Colonic mucosa (tissue), 4 donors: Measurements from ENCODE around the gene PDSS2. TPM values are rescaled to one million over a fixed set of nuclear protein-coding genes. Genes with fewer than 3 reads are reported as not detected.
"Not testable (repeated sequence)": the region's sequence is repeated elsewhere in the genome, so short reads cannot be mapped to it uniquely, and the experiment has no call there.

Source experiments
- DNase-seq: peaks from one replicate; pipeline ENCODE4 v3.0.0-alpha.2; 2020
- H3K27ac ChIP-seq: fragments of 200-600 bp; one replicate; pipeline ENCODE4 v1.8.0; 2021
- H3K27me3 ChIP-seq: fragments of 200-600 bp; one replicate; pipeline ENCODE4 v1.8.0; 2021
- H3K36me3 ChIP-seq: fragments of 200-600 bp; one replicate; pipeline ENCODE4 v1.8.0; 2021
- H3K4me1 ChIP-seq: fragments of 200-600 bp; one replicate; pipeline ENCODE4 v1.8.0; 2021; ENCODE audit warnings: mild to moderate bottlenecking
- H3K4me3 ChIP-seq: fragments of 200-600 bp; one replicate; pipeline ENCODE4 v1.8.0; 2021
- H3K9ac ChIP-seq, 2 donors: one replicate each; pipeline ENCODE4 v1.7.0; 2013; ENCODE audit warnings: control low read depth in 2 of 2, low read depth in 2 of 2, low read length in 2 of 2
- H3K9me3 ChIP-seq: fragments of 200-600 bp; one replicate; pipeline ENCODE4 v1.8.0; 2021
- CTCF ChIP-seq: fragments of 200-600 bp; IDR thresholded peaks from one replicate; pipeline ENCODE4 v1.8.0; 2022; ENCODE audit warnings: antibody characterized with exemption, mild to moderate bottlenecking
- intact Hi-C: fragments of 100-400 bp; cut with DNase I; formaldehyde crosslinking; loops from one replicate; pipeline ENCODE4 v1.14.1; 2022
- total RNA-seq, 2 donors: library from RNA; stranded (reverse); fragmentation: NEBNext Ultra II Directional in 1 of 2; extraction: Animal tissue kit (Norgen Biotek cat#: 25700) in 1 of 2; gene quantifications; one replicate each; pipeline ENCODE4 v1.2.1, GENCODE V29; 2021
- donor health status: healthy.
- donor health status: DM: no; HTN: no; CAD: no.
- donor health status: DM: no; HTN: no; CAD: no.

PDSS2 gene
- total RNA-seq, 2 donors from 2014 or later = 26.3 to 35.7 TPM

- intact Hi-C loops = no loop called here
- Histone ChIP-seq H3K9ac (peak overlapping the region in 1 of 2 donors; percentile 26), H3K4me3 (no peak overlapping the region), H3K9me3 (no peaks in the 10 kb centered on the region), H3K36me3 (no peaks in the 10 kb centered on the region), H3K27me3 (no peaks in the 10 kb centered on the region), H3K27ac (peak overlapping the region; percentile 76), H3K4me1 (peaks cover 7% of the 10 kb centered on the region)
- TF ChIP-seq CTCF = no peak
- peak; percentile 65 for DNase-seq
Measured at GRCh38 chr6:107152638-107153430, 306.5 kb downstream of the PDSS2 start.

- Histone ChIP-seq H3K36me3 (no peaks in the 10 kb centered on the region), H3K9ac (no peak overlapping the region), H3K4me3 (no peak overlapping the region), H3K9me3 (no peaks in the 10 kb centered on the region), H3K27ac (no peak overlapping the region), H3K4me1 (no peaks in the 10 kb centered on the region), H3K27me3 (no peaks in the 10 kb centered on the region)
- TF ChIP-seq CTCF = no peak
- no peak for DNase-seq
- intact Hi-C loops = no loop called here
Measured at GRCh38 chr6:107144666-107145065, 314.7 kb downstream of the PDSS2 start.

GRCh38 chr6:107144014-107144413 is 315.4 kb downstream of the PDSS2 start:
- Histone ChIP-seq H3K4me3 (no peak overlapping the region), H3K27me3 (no peaks in the 10 kb centered on the region), H3K27ac (no peak overlapping the region), H3K4me1 (no peaks in the 10 kb centered on the region), H3K9me3 (no peaks in the 10 kb centered on the region), H3K36me3 (no peaks in the 10 kb centered on the region), H3K9ac (no peak overlapping the region)
- no peak for DNase-seq
- intact Hi-C loops = no loop called here
- no peak for TF ChIP-seq CTCF

- no peaks in the 10 kb centered on the region for H3K27me3 ChIP-seq
- H3K4me1 ChIP-seq = no peaks in the 10 kb centered on the region
- H3K4me3 ChIP-seq = no peak overlapping the region
- TF ChIP-seq CTCF = no peak
- no peaks in the 10 kb centered on the region for H3K9me3 ChIP-seq
- H3K27ac ChIP-seq = no peak overlapping the region
- H3K9ac ChIP-seq = no peak overlapping the region
- intact Hi-C loops = no loop called here
- no peak for DNase-seq
- no peaks in the 10 kb centered on the region for H3K36me3 ChIP-seq
Measured at GRCh38 chr6:107140581-107140980, 318.8 kb downstream of the PDSS2 start.

- H3K4me1 ChIP-seq, H3K9me3 ChIP-seq, DNase-seq, H3K9ac ChIP-seq, H3K27me3 ChIP-seq, H3K27ac ChIP-seq, H3K36me3 ChIP-seq, intact Hi-C loops, H3K4me3 ChIP-seq: not testable (repeated sequence)
Measured at GRCh38 chr6:107136324-107136723, 323.0 kb downstream of the PDSS2 start.

- H3K27ac ChIP-seq, DNase-seq, intact Hi-C loops, H3K27me3 ChIP-seq, H3K4me3 ChIP-seq, H3K9me3 ChIP-seq, H3K36me3 ChIP-seq, H3K9ac ChIP-seq, H3K4me1 ChIP-seq: not testable (repeated sequence)
Measured at GRCh38 chr6:107135048-107135680, 324.2 kb downstream of the PDSS2 start.
